NCI-H2227 treated with DMSO at 0.1 percent for 48 hours (cell line): Measurements from ENCODE around the gene ANXA4.
"Not testable (repeated sequence)": the region's sequence is repeated elsewhere in the genome, so short reads cannot be mapped to it uniquely, and the experiment has no call there.

Source experiments
- DNase-seq: peaks from one replicate; lab custom pipeline; 2025; lab: John Stamatoyannopoulos, UW

Gene ANXA4

DNA sequence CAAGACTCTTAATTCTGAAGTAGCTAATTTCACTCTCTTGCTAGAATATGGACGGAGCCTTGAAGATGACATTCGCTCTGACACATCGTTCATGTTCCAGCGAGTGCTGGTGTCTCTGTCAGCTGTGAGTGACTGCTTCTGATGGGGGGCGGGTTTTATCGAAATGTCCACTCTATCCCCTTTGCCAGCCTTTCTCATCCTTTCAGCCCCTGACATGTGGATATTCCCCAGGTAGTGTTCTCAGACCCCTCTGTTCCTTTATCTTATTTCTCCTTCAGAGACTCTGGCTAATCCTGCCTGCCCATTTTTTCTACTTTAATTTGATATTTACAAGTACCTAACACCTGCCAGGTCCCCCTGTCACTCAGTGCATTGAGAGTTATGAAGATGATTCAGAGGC lies 68.6 kb downstream of the ANXA4 start:
- no peak for DNase-seq

GRCh38 chr2:69811018-69811417 lies 69.1 kb downstream of the ANXA4 start:
- DNase-seq, result no peak

DNA sequence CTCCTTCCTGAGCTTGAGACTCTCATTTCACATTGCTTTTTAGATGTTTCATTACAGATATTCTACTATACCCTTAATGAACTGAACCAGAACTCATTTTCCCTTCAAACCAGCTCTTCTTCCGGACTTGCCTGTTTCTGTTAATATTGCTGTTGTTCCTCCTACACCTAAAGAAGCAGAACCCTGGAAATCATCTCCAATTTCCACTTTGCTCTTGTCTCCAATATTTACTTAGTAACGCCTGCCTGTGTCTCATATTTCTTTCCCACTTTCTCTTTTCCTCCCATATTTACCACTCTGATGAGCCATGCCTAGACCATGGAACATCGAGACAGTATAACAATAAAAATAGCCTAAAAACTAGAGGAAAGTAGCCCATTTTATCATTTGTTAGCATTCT lies 69.7 kb downstream of the ANXA4 start:
- no peak for DNase-seq

- DNase-seq, result no peak
Observed at GRCh38 chr2:69815717-69816116, 73.8 kb downstream of the ANXA4 start.

DNA sequence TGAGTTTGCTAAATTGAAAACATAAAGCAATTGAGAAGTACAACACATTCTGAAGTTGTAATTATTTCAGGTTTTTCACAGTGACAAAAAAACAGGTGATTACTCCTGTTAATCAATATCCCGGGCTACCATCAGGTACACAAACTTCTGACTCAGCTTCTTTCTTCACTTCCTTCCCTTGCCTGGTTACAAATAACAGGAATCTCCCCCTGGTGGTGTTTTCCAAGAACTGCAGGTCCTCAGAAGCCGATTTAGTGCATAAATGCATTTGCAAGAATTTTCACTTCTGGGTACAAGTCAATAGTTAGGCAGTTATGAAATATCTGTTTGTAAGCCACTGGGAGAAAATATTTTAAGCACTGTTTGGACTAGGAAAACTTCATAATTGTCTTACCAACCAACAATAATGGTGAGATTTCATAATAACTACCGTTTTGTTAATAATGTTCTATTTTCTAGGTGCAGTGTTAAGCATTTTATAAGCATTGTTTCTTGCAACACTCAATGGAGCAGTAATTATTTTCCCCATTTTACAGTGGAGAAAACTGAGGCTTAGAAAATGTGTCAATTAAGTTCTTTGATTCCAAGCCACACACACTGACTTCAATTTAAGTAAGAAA lies 75.1 kb downstream of the ANXA4 start:
- DNase-seq, result peak; percentile 87

- DNase-seq, result no peak
Observed at GRCh38 chr2:69817729-69818501, 76.0 kb downstream of the ANXA4 start.

DNA sequence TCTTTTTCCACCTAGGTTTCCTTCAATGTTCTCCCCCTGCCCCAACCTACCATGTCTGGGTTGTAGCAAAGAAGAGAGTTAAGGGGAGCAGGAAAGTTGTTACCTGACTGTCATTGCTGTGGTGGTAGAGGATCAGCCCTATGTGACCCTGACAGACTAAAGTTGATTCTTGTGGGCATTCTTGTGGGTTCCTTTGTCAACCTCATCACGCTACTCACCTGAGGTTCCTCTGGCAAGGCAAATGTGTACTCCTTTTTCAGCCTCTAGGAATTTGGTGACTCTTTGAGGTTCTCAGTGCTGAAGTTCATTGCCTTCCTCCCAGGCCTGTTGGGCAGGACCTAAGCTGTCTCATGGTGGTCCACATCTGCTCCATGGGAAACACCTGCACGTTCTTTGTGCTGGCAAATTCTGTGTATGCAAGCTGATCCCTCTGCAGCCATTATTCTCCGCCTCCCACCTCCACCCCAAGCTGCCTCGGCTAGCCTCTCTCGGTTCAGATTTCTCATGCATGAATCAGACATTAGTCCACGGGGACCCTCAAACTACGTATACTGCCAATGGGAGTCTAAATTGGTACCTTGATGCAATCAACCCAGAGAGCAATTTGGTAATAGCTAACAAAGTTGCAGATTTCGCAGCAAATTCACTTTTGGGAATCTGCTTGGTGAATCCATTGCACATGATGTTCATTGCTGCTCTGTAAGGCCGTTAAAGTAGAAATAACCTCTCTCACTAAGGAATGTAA lies 86.0 kb downstream of the ANXA4 start:
- peak; percentile 21 for DNase-seq

DNA sequence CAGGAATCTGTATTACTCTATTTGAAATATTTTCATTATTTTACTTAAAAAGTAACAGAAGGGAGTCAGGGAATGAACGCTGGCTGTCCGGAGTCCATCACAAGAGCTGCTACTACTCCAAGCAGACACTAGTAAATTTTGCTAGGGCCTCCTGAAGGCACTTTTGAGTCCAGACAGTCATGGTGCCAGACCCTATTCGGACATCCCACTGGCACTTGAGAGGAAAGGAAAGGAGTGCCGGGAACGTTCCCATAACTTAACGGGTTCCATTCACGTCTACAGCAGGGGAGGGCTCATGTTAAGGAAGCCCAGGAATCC lies 87.0 kb downstream of the ANXA4 start:
- no peak for DNase-seq

DNA sequence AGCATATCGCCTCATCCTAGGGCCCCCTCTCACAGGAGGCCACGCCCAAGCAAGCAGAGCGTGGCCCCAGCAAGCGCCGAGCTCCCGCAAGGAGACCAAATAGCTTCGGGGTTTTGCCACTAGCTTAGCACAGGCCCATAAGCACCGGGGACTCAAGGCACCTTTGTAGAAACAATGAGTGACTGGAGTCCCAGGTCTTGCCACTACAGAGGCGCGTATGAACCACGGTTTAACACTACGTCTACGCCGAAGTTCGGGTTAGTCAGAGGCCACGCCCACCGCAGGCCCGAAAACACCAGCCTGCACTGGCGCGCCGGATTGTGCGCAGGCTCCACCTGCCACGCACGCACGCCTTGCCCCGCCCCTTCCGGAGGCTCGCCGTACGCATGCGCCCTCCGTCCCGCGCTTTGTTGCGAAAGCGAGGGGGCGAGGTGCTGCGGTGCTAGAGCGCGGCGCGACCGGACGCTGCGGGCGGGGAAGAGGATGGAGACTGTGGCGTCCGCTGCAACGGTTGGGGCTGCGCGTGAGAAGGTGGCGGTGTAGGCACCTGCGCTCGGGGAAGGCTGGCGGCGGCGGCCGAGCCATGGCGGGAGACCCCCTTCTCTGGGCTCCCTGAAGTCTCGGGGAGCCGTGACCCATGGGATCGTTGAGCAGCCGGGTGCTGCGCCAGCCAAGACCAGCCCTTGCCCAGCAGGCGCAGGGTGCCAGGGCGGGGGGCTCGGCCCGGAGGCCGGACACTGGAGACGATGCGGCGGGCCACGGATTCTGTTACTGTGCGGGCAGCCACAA lies 87.5 kb downstream of the ANXA4 start, which contains the start of gene GMCL1:
GMCL1 (plus strand) TSS at position 405 of the 789 bp plus-strand sequence; CDS start at position 638, 233 bp downstream.
- DNase-seq, result peak; percentile 98

- DNase-seq, result peak; percentile 26
Observed at GRCh38 chr2:69830045-69830905, 88.3 kb downstream of the ANXA4 start.

GRCh38 chr2:69830906-69831241 lies 88.9 kb downstream of the ANXA4 start:
- not testable (repeated sequence) for DNase-seq

GRCh38 chr2:69831354-69831905 lies 89.5 kb downstream of the ANXA4 start:
- DNase-seq, result no peak

GRCh38 chr2:69833752-69834151 lies 91.8 kb downstream of the ANXA4 start:
- no peak for DNase-seq

DNA sequence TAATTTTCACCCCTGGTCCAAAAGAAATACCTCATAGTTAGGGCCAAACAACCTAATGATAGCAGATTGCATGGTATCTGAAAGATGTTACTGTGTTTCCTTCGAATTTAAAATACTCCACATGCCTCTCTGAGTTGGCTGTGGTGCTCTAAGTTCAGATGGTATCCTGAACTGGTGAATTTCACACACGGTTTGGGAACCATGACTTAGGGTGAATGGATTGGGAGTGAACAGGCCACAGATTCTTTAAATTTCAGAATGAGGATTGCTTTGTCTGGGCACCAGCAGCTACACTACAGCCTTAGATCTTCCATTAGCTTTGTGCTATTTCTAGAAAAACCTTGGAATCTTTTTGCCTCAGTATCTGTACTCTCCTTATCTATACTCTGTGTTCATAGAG lies 93.7 kb downstream of the ANXA4 start:
- DNase-seq, result no peak

DNA sequence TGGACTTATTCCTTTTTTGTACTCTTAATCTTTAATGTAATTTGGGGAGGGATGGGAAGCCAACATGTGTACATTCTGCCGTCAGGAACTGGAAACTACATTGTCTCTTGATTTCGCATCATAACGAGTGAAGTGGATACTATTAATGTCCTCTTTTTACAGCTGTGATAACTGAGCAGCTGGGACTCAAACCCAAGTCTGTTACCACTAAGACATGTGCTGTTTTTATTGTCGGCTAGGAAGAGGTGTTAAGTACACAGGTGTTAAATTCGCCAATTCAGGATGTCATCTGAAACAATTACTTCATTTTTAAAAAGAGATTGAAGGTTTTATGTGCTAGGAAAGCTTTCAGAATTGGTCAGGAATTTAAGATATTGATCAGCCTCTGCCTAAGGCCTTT lies 94.4 kb downstream of the ANXA4 start:
- no peak for DNase-seq

DNA sequence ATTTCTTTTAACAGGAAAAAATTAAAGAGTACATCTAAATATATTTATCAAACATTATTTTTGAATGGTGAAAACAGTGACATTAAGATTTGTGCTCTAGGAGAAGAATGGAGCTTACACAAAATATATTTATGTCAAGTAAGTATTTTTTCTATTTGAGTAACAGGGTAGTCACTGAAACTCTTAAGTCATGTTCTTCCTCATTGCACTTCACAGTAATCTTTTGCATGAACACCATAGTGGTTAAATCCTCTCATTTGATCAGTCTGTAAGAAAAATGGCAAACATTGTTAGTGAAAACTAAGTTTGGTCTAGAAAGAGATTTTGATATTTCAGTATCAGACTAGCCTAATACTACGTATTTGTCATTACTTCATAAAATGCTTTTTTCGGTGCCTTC lies 95.6 kb downstream of the ANXA4 start:
- DNase-seq, result no peak

GRCh38 chr2:69843993-69844392 lies 102.1 kb downstream of the ANXA4 start:
- no peak for DNase-seq

GRCh38 chr2:69844560-69844959 lies 102.6 kb downstream of the ANXA4 start:
- DNase-seq, result no peak

DNA sequence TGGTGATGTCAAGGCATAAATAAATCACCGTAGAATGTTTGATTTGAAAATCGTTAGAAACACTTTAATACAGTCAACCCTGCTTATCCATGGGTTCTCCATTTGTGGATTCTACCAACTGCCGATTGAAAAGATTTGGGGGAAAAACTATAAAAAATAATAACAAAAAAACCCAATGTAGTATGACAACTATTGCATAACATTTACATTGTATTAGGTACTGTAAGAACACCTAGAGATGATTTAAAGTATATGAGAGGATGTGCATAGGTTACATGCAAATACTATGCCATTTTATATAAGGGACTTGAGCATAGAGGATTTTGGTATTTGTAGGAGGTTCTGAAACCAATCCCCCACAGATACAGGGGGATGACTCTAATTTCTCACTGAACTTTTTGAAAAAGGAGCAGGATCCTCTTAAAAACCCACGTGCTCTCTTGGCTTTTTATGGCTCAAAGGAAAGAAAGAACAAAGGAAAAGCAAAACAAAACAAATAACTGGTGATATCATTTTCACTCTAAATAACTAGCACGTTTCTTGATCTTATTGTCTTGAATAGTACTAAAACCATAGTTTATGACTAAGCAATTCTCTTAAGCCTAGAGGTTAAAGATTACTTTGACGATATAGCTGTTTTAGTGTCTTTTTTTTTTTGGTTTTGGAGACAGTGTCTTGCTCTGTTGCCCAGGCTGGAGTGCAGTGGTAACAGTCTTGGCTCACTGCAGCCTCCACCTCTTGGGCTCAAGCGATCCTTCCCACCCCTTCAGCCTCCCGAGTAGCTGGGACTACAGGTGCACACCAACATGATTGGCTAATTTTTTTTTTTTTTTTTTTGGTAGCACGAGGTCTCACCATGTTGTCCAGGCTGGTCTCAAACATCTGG lies 104.5 kb downstream of the ANXA4 start:
- DNase-seq, result no peak
